Activated CD4-positive, alpha-beta T cell treated with anti-CD3 and anti-CD28 coated beads, Interleukin-2, Interleukin-6, amounts not matched to agents 100 ng/mL and 50 ng/mL, durations not matched to agents 16 hours and 8 hours (primary cell): ENCODE data around the gene TRIM10.
"Not testable (repeated sequence)": the region's sequence is repeated elsewhere in the genome, so short reads cannot be mapped to it uniquely, and the experiment has no call there.

Source experiments
- DNase-seq: peaks from one replicate; pipeline ENCODE4 v3.0.0-alpha.2; 2020

Gene TRIM10

DNA sequence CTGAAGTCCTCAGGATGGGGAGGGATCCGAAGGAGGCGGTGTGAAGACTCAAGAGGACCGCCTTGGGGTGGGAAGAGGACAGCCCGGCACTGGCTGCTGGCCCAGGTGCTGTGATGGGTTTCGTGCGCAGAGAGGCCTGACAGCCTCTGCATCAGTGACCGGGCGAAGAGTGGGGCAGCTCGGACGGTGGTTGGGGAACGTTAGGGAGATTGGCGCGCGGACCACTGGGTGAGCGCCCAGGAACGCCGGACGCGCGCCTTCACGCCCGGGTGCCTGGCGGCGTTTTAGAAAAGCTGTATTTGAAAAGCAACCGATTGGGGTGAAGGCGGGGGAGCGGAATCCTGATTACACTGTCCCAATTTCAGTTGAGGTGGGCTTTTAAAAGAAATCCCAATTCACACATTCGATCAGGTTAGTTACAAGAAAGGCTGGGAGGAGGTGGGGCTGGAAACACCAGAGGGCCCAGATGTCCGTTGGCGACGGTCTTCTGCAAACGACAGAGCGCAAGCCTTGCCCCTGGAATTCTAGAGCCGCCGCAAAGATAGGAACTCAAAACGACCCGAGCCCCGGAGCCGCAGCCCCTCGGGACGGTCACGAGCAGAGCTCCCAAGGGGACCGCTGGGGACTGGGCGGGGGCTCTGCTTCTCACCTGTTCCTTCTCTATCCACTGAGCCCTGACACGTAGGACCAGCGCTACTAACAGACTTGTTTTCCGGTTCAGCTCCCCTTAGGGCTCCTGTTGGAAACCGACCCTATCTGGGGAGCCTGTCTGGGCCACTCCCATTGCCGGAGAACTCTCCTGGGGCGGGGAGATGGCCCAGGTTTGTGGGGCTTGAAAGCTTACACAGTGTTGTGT, 33.5 kb downstream of the TRIM10 start:
- no peak for DNase-seq

DNA sequence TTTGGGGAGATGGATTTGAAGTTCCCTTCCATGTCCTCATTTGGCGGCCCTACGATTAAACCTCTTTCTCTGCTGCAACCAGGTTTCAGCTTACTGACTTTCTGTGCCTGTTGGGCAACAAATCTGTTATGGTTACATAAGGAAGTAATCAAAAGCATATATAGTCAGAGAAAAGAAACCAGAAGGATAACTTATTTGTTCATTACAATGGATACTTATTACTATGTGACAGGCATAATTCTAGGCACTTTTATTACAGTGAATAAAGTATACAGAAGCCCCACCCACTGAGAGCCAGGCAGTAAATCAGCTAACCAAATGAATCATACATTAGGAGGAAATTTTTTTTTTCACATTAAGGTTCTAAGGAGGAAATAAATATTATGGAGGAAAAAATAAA, 38.5 kb downstream of the TRIM10 start:
- DNase-seq: no peak

DNA sequence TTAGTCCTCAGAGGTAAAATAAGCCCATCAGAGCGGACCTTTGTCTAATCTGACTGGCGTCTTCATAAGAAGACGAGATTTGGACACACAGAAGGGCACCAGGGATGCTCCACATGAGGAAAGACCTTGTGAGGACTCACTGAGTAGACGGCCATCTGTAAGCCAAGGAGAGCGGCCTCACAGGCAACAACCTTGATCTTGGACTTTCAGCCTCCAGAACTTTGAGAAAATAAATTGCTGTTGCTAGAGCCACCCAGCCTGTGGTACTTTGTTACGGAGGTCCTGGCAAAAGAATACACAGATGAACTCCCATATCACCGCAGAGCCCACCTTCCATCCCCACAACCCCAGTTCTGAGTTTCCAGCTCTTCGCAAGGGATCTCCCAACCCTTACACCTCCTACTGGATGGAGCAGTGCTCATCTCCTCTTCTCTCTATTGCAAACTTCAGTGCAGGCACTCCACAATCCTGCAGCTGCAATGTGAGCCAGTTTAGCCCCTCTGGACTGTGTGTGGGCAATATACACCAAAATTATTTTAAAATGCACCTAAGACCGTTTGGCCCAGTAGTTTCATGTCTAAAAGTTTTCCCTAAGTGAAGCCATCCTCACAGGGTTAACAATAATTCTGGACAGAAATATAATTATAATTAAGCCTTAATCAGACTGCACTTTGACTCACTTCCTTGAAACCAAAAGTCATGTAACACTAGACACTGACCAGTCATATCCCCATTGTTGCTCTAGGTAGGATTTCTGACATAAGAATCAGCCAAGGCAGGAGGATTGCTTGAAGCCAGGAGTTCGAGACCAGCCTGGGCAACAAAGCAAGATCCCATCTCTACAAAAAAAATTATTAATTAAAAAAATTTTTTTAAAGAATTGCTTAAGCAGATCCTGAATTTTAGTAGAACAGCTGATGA, 39.3 kb downstream of the TRIM10 start:
- no peak for DNase-seq

DNA sequence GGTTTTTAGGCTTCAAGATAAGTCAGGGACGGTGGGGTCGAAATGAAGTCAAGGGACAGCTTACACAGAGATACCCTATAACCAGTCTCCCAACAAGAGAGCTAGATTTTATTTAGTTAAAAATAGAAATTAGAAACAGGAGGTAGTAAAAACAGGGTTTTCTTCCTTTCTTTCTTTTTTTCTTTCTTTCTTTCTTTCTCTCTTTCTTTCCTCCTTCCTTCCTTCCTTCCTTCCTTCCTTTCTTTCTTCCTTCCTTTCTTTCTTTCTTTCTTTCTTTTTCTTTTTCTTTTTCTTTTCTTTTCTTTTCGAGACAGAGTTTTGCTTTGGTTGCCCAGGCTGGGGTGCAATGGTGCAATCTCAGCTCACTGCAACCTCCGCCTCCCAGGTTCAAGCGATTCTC, 42.3 kb downstream of the TRIM10 start:
- not testable (repeated sequence) for DNase-seq

DNA sequence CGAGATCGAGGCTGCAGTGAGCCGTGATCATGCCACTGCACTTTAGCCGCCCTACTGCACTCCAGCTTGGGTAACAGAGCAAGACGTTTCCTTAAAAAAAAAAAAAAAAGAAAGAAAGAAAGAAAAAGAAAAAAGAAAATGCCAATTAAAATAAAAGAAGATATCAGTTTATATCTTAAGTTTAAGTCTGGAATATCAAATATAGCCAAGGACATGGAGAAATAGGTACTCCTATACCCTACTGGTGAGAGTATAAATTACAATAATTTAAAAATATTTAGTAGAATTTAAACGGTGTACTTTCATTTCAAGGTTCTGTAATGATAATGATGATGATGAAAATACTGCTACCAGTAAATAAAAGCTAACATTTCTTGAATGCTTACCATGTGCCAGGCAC, 44.3 kb downstream of the TRIM10 start:
- DNase-seq: no peak

DNA sequence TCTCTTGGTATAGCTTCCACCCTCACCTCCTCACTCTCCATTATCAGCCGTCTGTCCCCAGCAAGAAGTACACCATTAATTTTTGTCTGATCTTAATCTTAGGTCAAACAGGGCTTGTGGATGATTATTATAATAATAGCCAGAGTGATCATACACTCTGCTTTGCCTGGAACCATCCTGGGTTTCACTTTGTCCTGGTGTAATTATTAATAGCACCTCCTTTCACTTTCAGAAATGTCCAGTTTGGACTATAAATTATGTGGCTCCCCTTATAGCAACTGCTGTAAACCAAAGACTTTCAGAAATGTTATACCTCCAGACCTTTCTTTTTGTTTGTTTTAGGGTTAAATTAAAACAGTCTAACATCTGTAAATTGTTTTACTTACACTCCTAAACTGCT, 47.2 kb downstream of the TRIM10 start:
- no peak for DNase-seq

GRCh38 chr6:30113003-30113759, 47.8 kb downstream of the TRIM10 start, which contains the start of gene TRIM31:
Gene TRIM31 (minus strand): TSS chr6:30113090. CDS start chr6:30112805, 285 bp downstream.
- no peak for DNase-seq

DNA sequence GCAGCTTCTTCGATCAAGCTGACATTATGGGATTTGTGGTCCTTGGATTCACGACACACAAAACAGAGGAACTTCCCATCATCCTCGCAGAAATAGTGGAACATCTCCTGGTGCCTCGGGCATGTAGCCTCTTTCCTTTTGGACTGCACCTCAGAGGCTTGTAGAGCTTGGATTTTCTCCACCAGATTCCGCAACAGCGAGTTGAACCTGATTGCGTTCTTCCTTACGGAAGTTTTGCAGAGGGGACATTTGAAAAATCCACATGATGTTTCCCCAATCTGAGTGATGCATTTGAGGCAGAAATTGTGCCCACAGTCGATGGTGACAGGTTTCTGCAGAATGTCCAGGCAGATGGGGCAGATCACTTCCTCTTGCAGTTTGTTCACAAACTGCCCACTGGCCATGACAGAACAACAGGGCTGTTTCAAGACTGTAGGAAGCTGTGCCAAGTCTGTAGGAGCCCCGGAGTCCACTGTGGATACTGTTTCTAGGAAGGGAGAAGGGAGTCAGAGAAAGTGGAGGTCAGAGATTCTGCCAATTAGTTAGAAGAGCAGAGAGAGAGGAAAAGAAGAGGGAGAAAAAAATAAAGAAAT, 48.5 kb downstream of the TRIM10 start:
- DNase-seq: no peak

- no peak for DNase-seq
These were observed 49.6 kb downstream of the TRIM10 start for GRCh38 chr6:30111266-30111856.

- no peak for DNase-seq
These were observed 56.4 kb downstream of the TRIM10 start for GRCh38 chr6:30104661-30105060.

- DNase-seq: no peak
These were observed 57.2 kb downstream of the TRIM10 start for GRCh38 chr6:30103872-30104179.

DNA sequence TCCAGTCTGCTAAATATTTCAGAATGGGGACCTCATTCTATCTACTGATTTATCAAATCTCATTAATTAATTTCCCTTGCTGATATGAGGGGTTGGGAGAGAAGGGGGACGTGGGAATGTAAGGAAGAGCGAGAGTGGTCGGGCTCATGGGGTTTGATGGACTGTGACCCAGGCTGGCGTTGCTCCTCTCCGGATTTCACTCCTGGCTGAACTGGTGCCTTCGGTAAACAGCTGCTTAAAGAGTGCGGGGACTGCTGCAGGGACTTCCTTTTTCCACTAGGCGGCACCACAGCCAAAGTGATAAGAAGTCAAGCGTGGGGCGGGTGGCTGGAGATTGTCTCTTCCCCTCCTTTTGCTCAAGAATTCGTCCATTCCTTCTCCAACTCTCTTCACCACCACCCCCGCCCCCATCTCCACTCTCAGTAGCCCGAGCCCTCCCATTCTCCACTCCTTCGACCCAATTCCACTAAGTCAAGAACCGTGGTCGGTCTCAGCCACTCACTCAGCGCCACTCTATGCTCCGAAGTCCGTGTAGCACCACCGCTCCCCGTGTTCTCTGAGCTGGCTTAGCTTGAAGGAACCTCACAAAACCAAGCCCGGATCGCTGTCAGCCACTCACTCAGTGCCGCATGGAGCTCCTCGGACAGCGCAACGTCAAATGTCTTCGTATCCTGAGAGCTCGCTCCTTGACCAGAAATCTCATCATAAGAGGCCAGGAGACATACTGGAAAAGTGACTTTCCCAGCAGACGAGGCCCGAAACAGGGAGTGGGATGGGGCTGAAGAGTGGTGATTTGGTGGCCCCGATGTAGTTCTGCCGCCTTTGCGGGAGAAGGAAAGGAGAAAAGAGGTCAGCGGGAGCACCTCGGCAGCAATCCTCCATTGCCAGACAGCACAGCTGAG, 57.8 kb downstream of the TRIM10 start:
- DNase-seq: peak; percentile 88

DNA sequence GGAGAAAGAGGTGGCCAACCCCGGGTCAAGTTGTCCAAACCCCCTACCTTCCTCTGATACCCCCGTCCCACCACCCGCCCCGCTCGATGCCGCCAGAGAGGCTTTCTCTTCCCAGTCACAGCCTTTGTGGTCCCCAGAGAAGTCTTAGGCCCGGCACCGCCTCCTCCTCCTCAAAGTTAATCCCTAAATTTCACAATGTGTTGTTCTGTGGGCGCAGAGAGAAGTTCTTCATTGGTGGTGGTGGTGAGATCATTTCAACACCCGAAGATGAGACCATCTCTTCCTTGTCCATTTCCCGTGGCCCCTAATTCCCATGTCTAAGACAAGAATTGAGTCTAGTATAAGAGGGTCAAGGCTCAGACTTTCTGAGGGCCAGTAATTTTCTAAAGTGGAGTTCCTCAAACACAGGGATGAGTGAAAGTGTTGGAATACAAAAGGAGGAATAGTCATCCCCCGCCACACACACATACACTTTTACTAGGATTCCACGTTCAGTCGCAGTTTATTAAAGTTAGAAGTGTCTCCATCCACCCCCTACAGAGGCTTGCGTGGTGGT, 58.5 kb downstream of the TRIM10 start:
- no peak for DNase-seq
